T follicular helper cell (primary cell): ENCODE measurements around the gene RBM39.
"Not testable (repeated sequence)": the region's sequence is repeated elsewhere in the genome, so short reads cannot be mapped to it uniquely, and the experiment has no call there.

Experiments used
- DNase-seq: peaks from one replicate; pipeline ENCODE4 v3.0.0-alpha.2; 2020; ENCODE audit warnings: low read depth

RBM39 gene

DNA sequence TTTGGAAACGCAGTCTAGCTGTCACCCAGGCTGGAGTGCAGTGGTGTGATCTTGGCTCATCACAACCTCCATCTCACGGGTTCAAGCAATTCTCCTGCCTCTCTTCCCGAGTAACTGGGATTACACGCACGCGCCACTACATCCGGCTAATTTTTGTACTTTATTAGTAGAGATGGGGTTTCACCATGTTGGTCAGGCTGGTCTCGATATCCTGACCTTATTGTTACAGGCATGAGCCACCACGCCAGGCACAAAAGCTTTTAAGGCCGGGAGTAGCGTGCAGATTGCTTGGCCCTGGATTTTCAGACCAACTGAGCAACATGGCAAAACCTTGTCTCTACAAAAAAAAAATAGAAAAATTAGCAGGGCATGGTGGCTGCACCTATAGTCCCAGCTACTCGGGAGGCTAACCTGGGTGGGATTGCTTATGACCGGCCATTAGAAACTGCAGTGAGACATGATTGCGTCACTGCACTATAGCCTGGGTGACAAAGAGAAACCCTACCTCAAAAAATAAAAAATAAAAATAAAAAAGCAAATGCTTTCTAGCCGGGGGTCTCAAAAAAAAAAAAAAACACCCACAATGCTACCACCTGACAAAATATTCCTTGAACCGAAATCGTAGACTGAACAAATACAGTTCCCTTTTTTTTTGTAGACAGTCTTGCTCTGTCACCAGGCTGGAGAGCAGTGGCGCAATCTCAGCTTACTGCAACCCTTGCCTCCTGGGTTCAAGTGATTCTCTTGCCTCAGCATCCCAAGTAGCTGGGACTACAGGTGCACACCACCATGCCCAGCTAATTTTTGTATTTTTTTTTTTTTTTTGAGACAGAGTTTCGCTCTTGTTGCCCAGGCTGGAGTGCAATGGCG is 15.0 kb downstream of the RBM39 start:
- no peak for DNase-seq

DNA sequence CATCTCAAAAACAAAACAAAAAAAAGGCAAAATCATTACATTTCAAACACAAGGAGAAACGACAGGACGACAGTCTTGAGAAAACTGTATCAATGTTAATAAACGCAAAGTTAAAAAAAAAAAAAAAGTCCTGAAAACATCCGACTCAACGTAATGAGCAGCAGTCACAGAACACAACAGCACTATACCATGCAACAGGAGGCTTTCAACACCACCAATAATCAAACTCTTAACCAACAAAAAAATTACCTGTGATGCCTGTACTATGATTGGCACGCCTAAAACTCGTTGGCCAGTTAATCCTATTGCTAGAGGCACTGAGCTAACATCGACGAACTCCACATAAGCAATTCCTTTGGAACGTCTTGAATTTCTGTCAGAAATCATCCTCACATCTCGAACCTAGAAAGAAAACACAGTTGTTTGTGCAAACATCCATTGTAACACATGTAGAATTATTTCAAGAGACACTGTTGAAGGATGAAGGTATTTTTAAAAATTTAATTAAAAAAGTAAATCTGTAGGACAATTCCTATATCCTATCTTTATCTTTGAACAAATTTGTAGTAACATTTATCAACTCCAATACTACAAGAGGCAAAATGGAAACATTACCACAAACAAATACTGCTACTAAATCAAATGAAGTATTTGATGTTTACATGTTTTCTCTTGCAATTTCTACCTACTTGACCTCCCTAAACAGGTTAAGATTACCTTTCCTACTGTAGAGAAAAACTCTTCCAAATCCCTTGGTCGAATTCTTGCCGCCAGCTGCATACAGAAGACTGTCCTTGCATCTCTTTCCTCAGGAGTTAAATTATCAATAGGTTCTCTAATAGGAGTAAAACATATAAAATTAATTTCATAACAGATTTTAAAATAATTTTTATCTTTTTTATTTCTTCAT is 17.5 kb downstream of the RBM39 start:
- no peak for DNase-seq

DNA sequence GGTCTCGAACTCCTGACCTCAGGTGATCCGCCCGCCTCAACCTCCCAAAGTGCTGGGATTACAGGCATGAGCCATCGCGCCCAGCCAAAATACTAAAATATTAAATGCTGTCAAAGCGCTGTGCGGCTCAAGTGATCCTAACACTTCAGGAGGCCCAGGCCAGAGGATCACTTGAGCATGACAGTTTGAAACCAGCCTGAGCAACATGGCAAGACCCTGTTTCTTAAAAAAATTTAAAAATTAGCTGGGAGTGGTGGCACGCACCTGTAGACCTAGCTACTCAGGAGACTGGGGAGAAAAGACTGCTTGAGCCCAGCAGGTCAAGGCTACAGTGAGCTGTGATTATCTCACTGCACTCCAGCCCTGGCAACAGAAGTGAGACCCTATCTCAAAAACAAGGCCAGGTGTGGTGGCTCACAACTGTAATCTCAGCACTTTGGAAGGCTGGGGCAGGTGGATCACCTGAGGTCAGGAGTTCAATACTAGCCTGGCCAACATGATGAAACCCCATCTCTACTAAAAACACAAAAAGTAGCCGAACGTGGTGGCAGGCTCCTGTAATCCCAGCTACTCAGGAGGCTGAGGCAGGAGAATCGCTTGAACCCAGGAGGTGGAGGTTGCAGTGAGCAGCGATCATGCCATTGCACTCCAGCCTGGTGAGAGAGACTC is 18.3 kb downstream of the RBM39 start:
- not testable (repeated sequence) for DNase-seq

DNA sequence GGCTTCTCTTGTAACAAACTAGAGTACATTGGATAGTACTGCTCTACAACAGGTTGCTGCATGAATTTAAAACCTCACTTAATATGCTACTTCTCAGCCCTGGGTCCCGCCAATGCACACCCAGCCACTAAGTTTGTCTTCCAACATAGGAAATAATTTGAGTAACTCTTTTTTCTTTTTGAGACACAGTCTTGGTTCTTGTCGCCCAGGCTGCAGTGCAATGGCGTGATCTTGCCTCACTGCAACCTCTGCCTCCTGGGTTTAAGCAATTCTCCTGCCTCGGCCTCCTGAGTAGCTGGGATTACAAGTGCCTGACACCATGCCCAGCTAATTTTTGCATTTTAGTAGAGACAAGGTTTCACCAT is 18.8 kb downstream of the RBM39 start:
- not testable (repeated sequence) for DNase-seq

DNA sequence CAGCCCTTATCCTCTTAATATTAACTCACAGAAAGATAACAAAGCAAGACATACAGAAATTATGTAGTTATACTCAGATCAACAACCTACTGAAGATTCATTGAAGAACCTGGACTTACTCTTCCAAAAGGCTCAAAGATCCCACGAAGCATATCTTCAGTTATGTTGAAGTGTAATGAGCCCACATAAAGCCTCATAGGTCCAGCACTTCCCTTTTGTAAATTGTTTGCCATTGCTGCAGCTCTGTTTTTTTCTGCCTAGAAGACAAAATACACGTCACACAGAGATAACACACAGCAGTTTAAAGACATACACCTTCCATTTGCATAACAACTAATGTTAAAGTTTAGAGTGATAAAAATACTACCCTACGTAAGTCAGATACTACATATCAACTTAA is 20.4 kb downstream of the RBM39 start:
- no peak for DNase-seq

DNA sequence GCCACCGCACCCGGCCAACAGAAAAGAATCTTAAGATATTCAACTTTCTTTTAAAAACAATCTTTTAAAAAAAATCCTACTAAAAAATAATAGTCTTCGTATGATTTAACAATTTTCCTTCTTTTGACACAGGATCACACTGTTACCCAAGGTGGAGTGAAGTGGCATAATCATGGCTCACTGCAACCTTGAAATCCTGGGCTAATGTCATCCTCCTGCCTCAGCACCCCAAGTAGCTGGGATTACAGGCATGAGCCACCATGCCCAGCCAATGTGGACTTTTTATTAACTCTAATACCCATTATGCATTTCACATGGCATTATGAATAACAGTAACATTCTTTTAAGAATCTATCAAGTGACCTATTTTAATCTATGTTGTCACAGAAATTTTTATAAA is 20.8 kb downstream of the RBM39 start:
- DNase-seq: no peak

DNA sequence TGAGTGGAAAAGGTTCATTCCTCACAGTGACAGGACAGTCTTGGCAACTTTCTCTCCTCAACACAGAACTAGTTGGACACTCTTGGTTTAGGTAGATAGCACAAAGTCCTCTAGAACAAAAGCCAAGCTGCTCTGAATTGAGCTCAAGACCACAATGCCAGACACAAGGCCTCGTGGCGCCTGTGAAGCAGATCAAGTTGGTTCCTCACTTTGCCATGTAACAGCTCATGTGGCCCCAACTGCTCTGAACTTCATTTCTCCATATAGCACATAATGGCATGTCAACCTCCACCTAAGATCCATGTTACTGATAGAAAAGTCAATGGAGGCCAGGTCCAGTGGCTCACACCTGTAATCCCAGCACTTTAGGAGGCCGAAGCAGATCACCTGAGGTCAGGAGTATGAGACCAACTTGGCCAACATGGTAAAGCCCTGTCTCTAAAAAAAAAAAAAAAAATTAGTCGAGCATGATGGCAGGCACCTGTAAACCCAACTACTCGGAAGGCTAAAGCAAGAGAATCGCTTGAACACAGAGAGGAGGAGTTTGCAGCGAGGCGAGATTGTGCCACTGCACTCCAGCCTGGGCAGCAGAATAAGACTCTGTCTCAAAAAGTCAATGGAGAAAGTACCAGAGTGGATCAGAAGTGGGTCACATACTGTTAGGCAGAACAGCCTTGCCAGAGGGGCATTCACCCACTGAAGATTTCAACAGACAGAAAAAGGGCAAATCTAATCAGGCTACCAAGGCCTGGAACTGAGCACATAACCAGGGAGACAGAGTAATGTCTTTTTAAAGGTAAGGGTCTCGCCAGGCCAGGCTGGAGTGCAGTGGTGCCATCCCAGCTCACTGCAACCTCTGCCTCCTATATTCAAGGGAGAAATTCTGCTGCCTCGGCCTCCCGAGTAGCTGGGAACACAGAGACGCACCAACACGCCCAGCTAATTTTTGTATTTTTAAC is 21.6 kb downstream of the RBM39 start:
- DNase-seq: no peak

DNA sequence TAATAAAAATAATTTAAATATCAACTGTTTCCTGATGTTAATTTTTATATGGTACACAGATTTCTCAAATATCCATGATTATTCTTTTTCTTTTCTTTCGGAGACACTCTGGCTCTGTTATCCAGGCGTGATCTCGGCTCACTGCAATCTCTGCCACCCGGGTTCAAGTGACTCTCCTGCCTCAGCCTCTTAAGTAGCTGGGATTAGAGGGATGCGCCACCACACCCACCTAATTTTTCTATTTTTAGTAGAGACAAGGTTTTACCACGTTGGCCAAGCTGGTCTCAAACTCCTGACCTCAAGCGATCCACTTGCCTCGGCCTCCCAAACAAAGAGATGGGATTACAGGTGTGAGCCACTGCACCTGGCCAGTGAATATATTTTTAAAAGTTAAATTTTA is 22.3 kb downstream of the RBM39 start:
- no peak for DNase-seq

DNA sequence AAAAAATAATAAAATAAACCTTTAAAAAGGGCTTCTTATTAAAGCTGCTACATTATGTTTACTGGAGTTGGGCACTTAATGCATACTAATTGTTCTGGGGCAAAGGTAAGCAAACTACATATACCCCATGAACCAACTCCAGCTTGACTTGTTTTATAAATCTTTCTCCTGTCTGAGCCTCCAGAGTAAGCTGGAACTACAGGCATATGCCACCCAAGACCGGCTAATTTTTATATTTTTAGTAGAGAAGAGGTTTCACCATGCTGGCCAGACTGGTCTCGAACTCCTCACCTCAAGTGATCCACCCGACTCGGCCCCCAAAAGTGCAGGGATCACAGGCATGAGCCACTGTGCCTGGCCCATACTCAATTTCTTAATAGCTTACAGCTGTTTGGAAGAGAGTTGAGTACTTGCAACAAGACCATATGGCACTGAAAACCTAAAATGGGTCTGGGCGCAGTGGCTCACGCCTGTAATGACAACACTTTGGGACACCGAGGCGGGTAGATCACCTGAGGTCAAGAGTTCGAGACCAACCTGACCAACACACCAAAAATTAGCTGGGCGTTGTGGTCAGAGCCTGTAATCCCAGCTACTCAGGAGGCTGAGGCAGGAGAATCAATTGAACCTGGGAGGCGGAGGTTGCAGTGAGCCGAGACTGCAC is 23.0 kb downstream of the RBM39 start:
- no peak for DNase-seq

DNA sequence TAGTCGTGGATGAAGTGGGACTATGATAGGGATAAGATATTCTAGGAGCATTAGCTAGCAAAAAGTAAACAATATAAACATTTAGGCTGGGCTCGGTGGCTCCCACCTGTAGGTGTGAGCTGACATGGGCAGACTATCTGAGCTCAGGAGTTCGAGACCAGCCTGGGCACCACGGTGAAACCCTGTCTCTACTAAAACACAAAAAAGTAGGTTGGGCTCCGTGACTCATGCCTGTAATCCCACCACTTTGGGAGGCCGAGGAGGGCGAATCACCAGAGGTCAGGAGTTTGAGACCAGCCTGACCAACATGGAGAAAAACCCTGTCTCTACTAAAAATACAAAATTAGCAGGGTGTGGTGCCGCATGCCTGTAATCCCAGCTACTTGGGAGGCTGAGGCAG is 23.7 kb downstream of the RBM39 start:
- not testable (repeated sequence) for DNase-seq

DNA sequence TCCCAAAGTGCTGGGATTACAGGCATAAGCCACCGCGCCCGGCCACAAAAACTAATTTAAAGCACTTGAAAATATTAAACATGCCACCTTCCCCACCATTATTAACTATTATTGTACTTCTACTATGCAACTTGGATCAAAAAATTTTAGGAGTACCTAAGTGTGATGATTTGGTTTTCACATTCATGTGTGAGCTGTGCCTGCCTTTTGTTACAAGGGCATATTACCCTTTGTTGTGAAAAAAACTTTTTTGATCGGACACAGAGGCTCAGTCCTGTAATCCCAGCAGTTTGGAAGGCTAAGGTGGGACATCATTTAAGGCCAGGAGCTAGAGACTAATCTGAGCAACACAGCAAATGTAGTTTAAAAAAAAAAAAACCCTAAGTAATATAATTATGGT is 25.7 kb downstream of the RBM39 start:
- DNase-seq: no peak

DNA sequence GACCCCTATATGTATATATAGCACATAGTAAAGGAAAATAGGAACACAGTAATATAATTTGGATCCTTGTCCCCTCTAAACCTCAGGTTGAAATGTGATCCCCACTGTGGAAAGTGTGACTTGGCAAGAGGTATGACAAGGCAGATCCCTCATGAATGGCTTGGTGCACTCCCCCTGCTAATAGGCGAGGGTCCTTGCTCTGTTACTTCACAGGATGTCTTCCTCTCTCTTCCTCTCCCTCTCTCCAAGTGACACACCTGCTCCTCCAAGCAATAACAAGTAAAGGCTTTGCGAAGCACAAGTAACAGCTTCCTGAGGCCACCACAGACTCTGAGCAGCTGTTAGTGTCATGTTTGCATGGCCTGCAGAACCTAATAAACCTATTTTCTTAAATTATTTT is 26.4 kb downstream of the RBM39 start:
- no peak for DNase-seq

DNA sequence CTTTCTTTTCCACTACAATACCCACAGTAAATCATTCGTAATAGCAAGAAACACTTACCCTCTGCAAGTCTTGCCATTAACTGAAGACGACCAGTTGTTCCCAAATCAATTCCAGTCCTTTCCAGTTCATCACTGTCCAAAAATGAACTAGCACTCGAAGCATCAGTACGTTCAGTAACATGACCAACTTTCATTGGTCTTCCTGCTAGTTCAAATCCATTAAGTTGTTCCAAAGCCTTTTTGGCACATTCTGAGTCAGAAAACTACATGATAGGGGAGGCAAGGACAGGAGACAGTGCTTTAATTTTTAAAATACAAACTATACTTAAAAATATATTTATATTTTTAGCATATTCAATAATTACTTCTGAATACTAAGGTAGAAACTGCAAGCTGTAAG is 27.9 kb downstream of the RBM39 start:
- no peak for DNase-seq

DNA sequence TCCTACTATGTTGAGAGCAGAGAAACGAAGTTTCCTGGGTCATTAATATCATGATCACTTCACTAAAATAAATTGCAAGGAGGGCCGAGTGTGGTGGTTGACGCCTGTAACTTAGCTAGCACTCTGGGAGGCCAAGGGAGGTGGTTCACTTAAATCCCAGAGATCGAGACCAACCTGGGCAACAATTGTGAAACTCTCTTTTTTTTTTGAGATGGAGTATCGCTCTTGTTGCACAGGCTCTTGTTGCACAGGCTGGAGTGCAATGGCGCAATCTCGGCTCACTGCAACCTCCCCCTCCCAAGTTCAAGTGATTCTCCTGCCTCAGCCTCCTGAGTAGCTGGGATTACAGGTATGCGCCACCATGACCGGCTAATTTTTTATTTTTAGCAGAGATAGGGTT is 28.9 kb downstream of the RBM39 start:
- DNase-seq: not testable (repeated sequence)

DNA sequence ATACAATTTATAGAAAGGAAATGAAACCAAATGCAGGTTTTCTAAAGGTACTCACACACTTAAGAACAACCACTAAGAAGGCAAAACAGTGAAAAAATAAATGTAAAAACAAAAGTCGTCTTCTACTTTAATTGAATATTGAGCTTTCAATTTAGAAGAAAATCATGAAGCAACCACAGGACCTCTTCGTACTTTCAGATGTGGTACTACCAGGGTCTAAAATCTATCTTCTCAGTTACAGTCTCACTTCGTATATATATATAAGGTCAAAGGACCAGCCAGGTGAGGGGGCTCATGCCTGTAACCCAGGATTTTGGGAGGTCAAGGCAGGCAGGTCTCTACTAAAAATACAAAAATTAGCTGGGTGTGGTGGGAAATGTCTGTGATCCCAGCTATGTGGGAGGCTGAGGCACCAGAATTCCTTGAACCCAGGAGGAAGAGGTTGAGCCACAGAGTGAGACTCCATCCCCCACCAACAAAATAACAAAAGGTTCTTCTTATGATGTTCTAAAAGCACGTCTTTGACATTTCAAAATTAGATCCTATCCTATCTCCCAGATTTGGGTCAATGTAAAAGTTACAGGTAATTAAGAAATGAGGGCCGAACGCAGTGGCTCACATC is 30.4 kb downstream of the RBM39 start:
- no peak for DNase-seq

DNA sequence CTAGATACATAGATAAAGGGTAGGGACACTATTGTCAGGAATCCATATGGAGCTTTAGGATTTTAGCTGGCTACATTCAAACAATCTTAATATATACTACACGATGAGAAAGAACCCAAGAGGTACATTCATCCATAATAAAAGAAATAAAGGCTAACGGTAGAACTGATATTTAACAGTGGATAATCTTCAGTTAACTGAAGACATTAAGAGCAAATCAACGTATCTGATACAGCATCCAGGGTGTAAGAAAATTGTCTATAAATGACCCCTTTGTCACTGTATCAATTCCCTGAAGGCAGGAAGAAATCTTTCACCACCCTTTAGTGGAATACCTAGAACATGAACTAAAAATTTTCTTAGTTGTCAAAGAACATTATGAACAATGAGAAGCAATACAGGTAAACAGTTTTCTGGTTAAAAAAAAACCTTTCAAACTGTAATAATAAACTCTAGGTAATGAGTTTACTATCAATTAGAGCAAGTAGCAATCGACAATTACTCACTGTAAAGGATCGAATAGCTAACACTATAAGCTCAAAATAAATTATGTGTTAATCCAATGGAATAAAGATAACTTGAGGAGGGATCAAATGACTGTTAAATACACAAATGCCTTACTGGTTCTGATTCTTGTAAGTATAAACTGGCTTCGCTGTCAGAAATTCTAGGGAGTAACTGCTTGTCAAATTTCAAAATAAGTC is 31.0 kb downstream of the RBM39 start:
- no peak for DNase-seq

DNA sequence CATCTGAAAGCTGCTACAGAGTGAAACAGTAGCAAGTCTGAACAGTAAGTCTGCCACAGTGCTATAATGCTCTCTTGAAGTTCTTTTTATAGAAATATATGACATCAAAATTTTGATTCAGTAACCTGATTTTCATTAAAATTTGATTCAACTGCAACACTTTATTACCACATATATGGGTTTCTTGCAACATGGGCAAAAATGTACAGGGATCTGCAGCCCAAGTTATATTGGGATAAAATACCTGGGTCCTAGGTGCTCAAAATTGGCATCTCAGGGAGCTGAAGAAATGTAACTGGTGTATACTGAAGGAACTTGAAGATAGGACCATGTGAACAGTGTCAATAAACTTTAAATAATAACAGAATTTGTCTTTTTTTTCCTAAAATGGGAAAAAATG is 32.0 kb downstream of the RBM39 start:
- no peak for DNase-seq

DNA sequence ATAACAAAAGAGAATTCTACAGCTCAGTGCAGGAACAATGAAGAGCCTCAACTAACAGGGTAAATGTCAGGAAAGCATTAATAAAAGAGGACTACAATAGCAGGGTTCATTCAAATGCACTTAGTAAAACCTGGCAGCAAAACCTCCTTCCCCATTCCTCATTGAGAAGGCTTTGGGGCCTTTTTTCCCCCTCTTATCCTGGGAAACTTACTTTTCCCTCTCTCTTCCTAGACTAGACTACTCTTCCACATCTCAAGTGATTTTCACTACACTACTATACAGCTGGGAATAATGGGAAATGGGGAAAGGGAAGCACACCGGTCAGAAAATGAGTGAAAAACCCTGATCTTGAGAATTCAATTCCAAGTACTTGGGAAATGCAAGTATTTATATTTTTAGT is 32.8 kb downstream of the RBM39 start:
- no peak for DNase-seq

DNA sequence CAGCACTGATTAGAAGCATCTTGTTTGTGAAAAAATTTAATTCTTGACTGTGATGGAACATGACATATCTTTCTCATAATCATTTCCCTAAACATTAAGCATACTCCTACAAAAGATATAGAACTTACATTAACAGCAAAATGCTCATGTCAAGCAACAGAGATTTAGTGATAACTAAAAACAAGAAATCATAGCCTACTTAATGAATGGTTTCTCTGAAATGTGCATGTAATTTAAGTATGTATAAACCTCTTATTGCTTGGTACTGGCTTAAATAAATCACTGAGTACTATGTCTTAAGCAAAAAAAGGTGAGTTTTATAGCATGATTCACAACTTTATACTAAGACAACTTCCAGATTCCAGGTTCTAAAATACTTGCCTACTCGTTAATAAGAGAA is 33.6 kb downstream of the RBM39 start:
- no peak for DNase-seq
